ENCODE measurements around the gene CABLES1. TPM values are rescaled to one million over a fixed set of nuclear protein-coding genes. Genes with fewer than 3 reads are reported as not detected.

CABLES1 gene
- total and polyA plus RNA-seq, 2 experiments from 2014 or later = 1.3 to 8.9 TPM

DNA sequence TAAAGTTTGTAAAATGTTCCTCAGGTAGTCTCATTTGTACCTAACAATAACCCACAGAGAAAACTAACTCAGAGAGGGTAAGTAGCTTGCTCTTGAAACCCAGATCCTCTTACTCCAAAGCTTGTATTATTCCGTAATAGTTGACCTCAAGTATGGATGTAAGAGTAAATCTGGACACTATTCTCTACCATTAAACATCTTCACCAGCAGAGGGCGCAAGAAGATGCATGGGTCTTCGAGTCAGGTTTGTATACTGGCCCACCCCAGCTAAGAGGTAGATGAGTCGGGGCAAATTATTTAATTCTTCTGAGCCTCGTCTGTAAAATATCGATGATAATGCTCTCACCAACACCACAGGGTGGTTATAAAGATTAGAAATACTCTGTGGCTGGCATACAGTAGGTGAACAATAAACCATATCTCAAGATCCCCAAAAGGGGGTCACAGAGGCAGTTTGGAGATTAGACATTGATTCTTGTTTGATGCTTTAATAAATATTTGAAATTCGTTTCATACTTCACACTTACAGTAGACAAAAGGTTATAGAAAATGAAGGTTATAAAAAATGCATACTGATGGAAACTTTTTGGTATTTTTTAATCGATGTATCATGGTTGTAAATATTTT lies 3.5 kb upstream of the CABLES1 start:
- Histone ChIP-seq H3F3A (ENCODE audit: insufficient read depth) (peaks cover 15% of the 10 kb centered on the region), H2AFZ (no peak overlapping the region), H3K79me2 (ENCODE audit: insufficient read depth) (peaks cover 3% of the 10 kb centered on the region), H3K4me1 (ENCODE audit: insufficient read depth) (peaks cover 6% of the 10 kb centered on the region), H3K4me2 (ENCODE audit: unreplicated experiment) (no peak overlapping the region), H3K27ac (no peak overlapping the region), H3K9me2 (ENCODE audit: insufficient read depth) (no peaks in the 10 kb centered on the region), H3K9me3 (ENCODE audit: low read depth) (no peaks in the 10 kb centered on the region), H3K9ac (no peak overlapping the region), H3K4me3 (no peak overlapping the region), H3K27me3 (replicated peaks; ENCODE audit: insufficient read depth) (no peaks in the 10 kb centered on the region), H3K36me3 (ENCODE audit: low read depth) (no peaks in the 10 kb centered on the region), H4K20me1 (ENCODE audit: insufficient read depth) (no peaks in the 10 kb centered on the region)
- DNase-seq = peak; percentile 83
- in situ Hi-C loops (cut with MboI) = loop anchor here (10.0 kb wide), 1 partner anchor 223 kb away; no protein-coding TSS in a partner anchor
- 17 to 19% methylated on average over 8 of the region's 8 CpGs for WGBS, 2 experiments (ENCODE audit: low coverage in 1 of 2, low lambda C conversion rate in 2 of 2, missing lambda C conversion rate in 2 of 2)
- TF ChIP-seq EZH2phosphoT487 (IDR thresholded peaks at IDR 0.05; ENCODE audit: insufficient read depth, low read depth) (no peak), EZH2 (IDR thresholded peaks at IDR 0.05; ENCODE audit: insufficient read depth, poor library complexity, severe bottlenecking) (no peak)

DNA sequence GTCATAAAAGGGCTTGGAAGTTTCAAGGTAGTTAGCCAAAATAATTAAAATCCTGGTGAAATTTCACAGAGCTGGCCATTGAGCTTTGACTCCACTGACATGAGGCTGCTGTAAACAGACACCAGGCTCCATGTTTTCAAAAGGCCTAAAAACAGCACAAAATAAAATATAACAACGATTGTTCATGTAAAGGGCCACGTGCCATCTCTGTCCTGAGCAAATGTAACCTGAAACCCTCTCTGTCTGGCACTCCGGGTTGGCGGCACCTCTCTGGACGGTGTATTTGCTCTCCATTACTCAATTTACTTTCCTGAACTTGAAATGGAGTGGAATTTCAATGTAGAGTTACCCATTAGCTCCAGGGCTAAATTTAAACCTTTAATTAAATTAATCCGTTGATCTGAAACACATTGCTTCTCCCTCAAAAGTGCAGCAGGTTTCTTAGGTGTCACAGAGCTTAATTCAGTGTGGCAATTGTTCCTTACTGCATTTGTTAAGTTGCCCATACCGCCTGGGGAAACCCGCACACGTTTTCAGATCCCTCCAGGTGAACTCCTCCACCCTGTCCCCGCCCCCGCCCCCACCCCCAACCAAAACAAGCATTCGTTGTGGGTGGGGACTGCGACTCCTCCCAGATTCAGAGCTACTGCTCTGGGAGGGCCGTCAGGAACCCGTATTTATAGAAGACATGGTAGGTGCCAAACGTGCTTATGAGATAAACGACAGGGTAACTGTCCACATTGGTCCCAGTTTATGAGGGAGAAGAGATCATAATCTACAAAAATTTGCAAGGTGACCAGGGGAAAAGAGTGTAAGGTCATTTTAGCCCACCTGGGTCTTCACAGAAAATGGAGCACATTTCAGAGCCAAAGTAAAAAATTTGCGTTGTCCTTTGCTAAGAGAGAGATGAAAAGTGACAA lies 1.2 kb upstream of the CABLES1 start:
- H3K4me2 ChIP-seq (ENCODE audit: unreplicated experiment) = no peak overlapping the region
- TF ChIP-seq EZH2phosphoT487 (IDR thresholded peaks at IDR 0.05; ENCODE audit: insufficient read depth, low read depth) = no peak
- TF ChIP-seq EZH2 (IDR thresholded peaks at IDR 0.05; ENCODE audit: insufficient read depth, poor library complexity, severe bottlenecking) = no peak
- H4K20me1 ChIP-seq (ENCODE audit: insufficient read depth) = no peaks in the 10 kb centered on the region
- no peak overlapping the region for H2AFZ ChIP-seq
- H3K27ac ChIP-seq = no peak overlapping the region
- no peaks in the 10 kb centered on the region for H3K9me3 ChIP-seq (ENCODE audit: low read depth)
- no peaks in the 10 kb centered on the region for H3K9me2 ChIP-seq (ENCODE audit: insufficient read depth)
- H3K9ac ChIP-seq = no peak overlapping the region
- in situ Hi-C loops (cut with MboI) = loop anchor here (10.0 kb wide), 1 partner anchor 221 kb away; no protein-coding TSS in a partner anchor
- DNase-seq = no peak
- peaks cover 12% of the 10 kb centered on the region; the same call in 1 of the 2 replicates for H3K4me1 ChIP-seq (ENCODE audit: insufficient read depth)
- WGBS, 2 experiments (ENCODE audit: low coverage in 1 of 2, low lambda C conversion rate in 2 of 2, missing lambda C conversion rate in 2 of 2) = 81% methylated on average over 18 of the region's 18 CpGs
- peak overlapping the region; percentile 76; the same call in 1 of the 2 replicates for H3K4me3 ChIP-seq
- H3K79me2 ChIP-seq (ENCODE audit: insufficient read depth) = peaks cover 26% of the 10 kb centered on the region
- H3K27me3 ChIP-seq (replicated peaks; ENCODE audit: insufficient read depth) = no peaks in the 10 kb centered on the region
- no peaks in the 10 kb centered on the region for H3K36me3 ChIP-seq (ENCODE audit: low read depth)
- H3F3A ChIP-seq (ENCODE audit: insufficient read depth) = peaks cover 14% of the 10 kb centered on the region

DNA sequence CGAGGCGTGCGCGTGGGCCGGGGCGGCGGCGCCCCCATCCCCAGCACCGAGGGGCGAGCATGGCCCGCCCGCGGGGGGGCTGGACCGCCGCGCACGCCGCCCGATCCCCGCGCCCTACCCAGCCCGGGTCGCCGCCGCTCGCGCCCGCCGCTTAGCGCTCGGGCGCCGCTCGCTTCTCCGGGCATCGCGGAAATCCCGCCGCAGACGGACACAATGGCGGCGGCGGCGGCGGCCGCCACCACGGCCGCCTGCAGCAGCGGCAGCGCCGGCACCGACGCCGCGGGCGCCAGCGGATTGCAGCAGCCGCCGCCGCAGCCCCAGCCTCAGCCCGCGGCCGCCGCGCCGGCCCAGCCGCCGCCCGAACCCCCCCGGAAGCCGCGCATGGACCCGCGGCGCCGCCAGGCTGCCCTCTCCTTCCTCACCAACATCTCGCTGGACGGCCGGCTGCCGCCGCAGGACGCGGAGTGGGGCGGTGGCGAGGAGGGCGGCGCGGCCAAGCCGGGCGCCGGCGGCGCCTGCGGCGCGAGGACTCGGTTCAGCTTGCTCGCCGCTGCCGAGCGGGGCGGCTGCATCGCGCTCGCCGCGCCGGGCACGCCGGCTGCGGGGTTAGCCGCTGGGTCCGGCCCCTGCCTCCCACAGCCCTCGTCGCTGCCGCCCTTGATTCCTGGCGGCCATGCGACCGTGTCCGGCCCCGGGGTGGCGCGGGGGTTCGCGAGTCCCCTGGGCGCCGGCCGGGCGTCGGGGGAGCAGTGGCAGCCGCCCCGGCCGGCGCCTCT lies 453 bp downstream of the CABLES1 start:
- Histone ChIP-seq H3K9me2 (ENCODE audit: insufficient read depth) (no peaks in the 10 kb centered on the region), H3K9me3 (ENCODE audit: low read depth) (no peaks in the 10 kb centered on the region), H3K36me3 (ENCODE audit: low read depth) (no peaks in the 10 kb centered on the region), H3K27me3 (replicated peaks; ENCODE audit: insufficient read depth) (no peaks in the 10 kb centered on the region), H3K27ac (no peak overlapping the region), H3K79me2 (ENCODE audit: insufficient read depth) (peaks cover 43% of the 10 kb centered on the region), H4K20me1 (ENCODE audit: insufficient read depth) (no peaks in the 10 kb centered on the region), H3K4me3 (peak overlapping the region; percentile 76), H2AFZ (peak overlapping the region; percentile 83), H3K4me2 (ENCODE audit: unreplicated experiment) (peak overlapping the region; percentile 90), H3K4me1 (ENCODE audit: insufficient read depth) (peaks cover 12% of the 10 kb centered on the region; the same call in 1 of the 2 replicates), H3F3A (ENCODE audit: insufficient read depth) (peaks cover 14% of the 10 kb centered on the region), H3K9ac (peak overlapping the region; percentile 74)
- TF ChIP-seq EZH2phosphoT487 (IDR thresholded peaks at IDR 0.05; ENCODE audit: insufficient read depth, low read depth) (no peak), EZH2 (IDR thresholded peaks at IDR 0.05; ENCODE audit: insufficient read depth, poor library complexity, severe bottlenecking) (no peak)
- peak; percentile 75 for DNase-seq
- in situ Hi-C loops (cut with MboI) = loop anchor here (10.0 kb wide), 1 partner anchor 219 kb away; no protein-coding TSS in a partner anchor
- 1% methylated on average over 72 to 75 of the region's 134 CpGs for WGBS, 2 experiments (ENCODE audit: low coverage in 1 of 2, low lambda C conversion rate in 2 of 2, missing lambda C conversion rate in 2 of 2)

Data from GM23248 (cell line).